Tibial nerve (tissue), 4 donors: ENCODE measurements around the gene CATSPER3. TPM values are rescaled to one million over a fixed set of nuclear protein-coding genes. Genes with fewer than 3 reads are reported as not detected.

Experiments
- DNase-seq, 2 donors: peaks; one replicate each; pipeline ENCODE4 v3.0.0-alpha.2; 2019; ENCODE audit warnings: low spot score in 2 of 2
- H3K27ac ChIP-seq, 4 donors: fragments of 200-600 bp; sonication (generic) in 3 of 4; one replicate each; pipeline ENCODE4 v1.5.1; 2017 to 2019; ENCODE audit warnings: mild to moderate bottlenecking in 1 of 4
- H3K27me3 ChIP-seq, 2 donors: fragments of 200-600 bp; sonication (generic) in 1 of 2; one replicate each; pipeline versions ENCODE4 v1.5.1 to v1.6.0; 2017 to 2019
- H3K36me3 ChIP-seq, 3 donors: fragments of 200-600 bp; sonication (generic); one replicate each; pipeline ENCODE4 v1.5.1; 2018 to 2019
- H3K4me1 ChIP-seq, 4 donors: fragments of 200-600 bp; sonication (generic) in 3 of 4; one replicate each; pipeline ENCODE4 v1.5.1; 2017 to 2019
- H3K4me3 ChIP-seq, 4 donors: fragments of 200-600 bp; sonication (generic) in 3 of 4; one replicate each; pipeline ENCODE4 v1.5.1; 2017 to 2019; ENCODE audit warnings: mild to moderate bottlenecking in 1 of 4, moderate library complexity in 1 of 4
- H3K9me3 ChIP-seq, 4 donors: fragments of 200-600 bp; sonication (generic) in 3 of 4; one replicate each; pipeline ENCODE4 v1.5.1; 2017 to 2019
- EP300 ChIP-seq, 2 donors: sonication (generic); formaldehyde crosslinking; IDR thresholded peaks; one replicate each; pipeline ENCODE4 v1.6.1; 2017; ENCODE audit warnings: antibody characterized with exemption in 2 of 2, mild to moderate bottlenecking in 1 of 2
- POLR2A ChIP-seq, 2 donors: fragments of 450-650 bp; IDR thresholded peaks; one replicate each; pipeline ENCODE4 v1.6.1; 2017; ENCODE audit warnings: antibody characterized with exemption in 2 of 2, mild to moderate bottlenecking in 2 of 2, moderate library complexity in 2 of 2
- WGBS, 2 donors: methylation state at CpG; one replicate each; pipeline ENCODE4 v1.1.5; 2018; 5-methylcytosine and 5-hydroxymethylcytosine counted together
- total RNA-seq, 4 donors: library from RNA; depleted of rRNA; stranded (reverse); fragments of >200 nt; gene quantifications; one replicate each; pipeline ENCODE4 v1.1.0, GENCODE V29; 2016
- TF ChIP-seq, protein P1 (sequence below), 5 experiments: fragments of 200-600 bp in 3 of 5; fragments of 450-650 bp in 2 of 5; sonication (generic) in 3 of 5; IDR thresholded peaks; one replicate each; pipeline ENCODE4 v1.5.1; 2016 to 2019; ENCODE audit warnings: antibody characterized with exemption in 5 of 5, mild to moderate bottlenecking in 3 of 5, moderate library complexity in 2 of 5

Gene CATSPER3
- total RNA-seq, 4 donors from 2014 or later = 0.90 to 1.3 TPM; not detected in 2

DNA sequence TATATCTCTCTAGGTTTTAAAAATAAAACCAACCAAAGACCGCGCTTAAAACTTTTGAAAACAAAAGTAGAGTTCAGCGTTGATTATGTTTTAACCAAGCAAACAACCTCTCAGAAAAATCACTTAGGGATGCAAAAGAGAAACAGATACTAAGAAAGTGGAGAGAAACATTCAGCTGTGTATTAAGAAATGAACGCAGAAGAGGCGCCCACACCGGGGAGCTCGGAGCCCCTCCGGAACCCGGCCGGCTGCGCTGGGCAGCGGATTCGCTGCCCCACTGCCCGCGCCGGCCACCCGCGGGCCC is 64.9 kb downstream of the CATSPER3 start:
- WGBS, 2 donors = 7% methylated on average over 18 of the region's 18 CpGs
- Histone ChIP-seq H3K36me3 (no peaks in the 10 kb centered on the region), H3K27ac (peak overlapping the region in 1 of 4 donors; percentile 65), H3K4me3 (peak overlapping the region; percentile 31 to 62 (median 46)), H3K9me3 (no peaks in the 10 kb centered on the region), H3K27me3 (peaks cover 15 to 96% of the 10 kb centered on the region in 2 donors), H3K4me1 (peaks cover 0 to 59% (median 27%) of the 10 kb centered on the region in 4 donors)
- TF ChIP-seq POLR2A (IDR thresholded peaks at IDR 0.05) = no peak
- no peak for TF ChIP-seq EP300 (IDR thresholded peaks at IDR 0.05)
- TF ChIP-seq, protein P1, sequence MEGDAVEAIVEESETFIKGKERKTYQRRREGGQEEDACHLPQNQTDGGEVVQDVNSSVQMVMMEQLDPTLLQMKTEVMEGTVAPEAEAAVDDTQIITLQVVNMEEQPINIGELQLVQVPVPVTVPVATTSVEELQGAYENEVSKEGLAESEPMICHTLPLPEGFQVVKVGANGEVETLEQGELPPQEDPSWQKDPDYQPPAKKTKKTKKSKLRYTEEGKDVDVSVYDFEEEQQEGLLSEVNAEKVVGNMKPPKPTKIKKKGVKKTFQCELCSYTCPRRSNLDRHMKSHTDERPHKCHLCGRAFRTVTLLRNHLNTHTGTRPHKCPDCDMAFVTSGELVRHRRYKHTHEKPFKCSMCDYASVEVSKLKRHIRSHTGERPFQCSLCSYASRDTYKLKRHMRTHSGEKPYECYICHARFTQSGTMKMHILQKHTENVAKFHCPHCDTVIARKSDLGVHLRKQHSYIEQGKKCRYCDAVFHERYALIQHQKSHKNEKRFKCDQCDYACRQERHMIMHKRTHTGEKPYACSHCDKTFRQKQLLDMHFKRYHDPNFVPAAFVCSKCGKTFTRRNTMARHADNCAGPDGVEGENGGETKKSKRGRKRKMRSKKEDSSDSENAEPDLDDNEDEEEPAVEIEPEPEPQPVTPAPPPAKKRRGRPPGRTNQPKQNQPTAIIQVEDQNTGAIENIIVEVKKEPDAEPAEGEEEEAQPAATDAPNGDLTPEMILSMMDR (IDR thresholded peaks at IDR 0.05) = no peak
- no peak for DNase-seq

GRCh38 chr5:135032999-135033861 is 65.5 kb downstream of the CATSPER3 start:
- no peaks in the 10 kb centered on the region for H3K9me3 ChIP-seq
- H3K36me3 ChIP-seq = no peaks in the 10 kb centered on the region
- peaks cover 0 to 53% (median 27%) of the 10 kb centered on the region in 4 donors for H3K4me1 ChIP-seq
- no peak for DNase-seq
- TF ChIP-seq, protein P1 (IDR thresholded peaks at IDR 0.05) = no peak
- no peak for TF ChIP-seq EP300 (IDR thresholded peaks at IDR 0.05)
- TF ChIP-seq POLR2A (IDR thresholded peaks at IDR 0.05) = no peak
- peak overlapping the region in 2 of 4 donors; percentile 8 to 65 for H3K27ac ChIP-seq
- 1 to 2% methylated on average over 65 to 76 of the region's 89 CpGs for whole genome bisulfite sequencing, 2 donors
- H3K27me3 ChIP-seq = peaks cover 15 to 96% of the 10 kb centered on the region in 2 donors
- peak overlapping the region; percentile 31 to 62 (median 46) for H3K4me3 ChIP-seq

- no peak for TF ChIP-seq EP300 (IDR thresholded peaks at IDR 0.05)
- TF ChIP-seq, protein P1 (IDR thresholded peaks at IDR 0.05) = no peak
- TF ChIP-seq POLR2A (IDR thresholded peaks at IDR 0.05) = no peak
- Histone ChIP-seq H3K27ac (peak within 1 kb of the TSS in 2 of 4 donors; percentile 8 to 65), H3K4me1 (peaks cover 0 to 53% (median 27%) of the 10 kb centered on the region in 4 donors), H3K36me3 (no peaks in the 10 kb centered on the region), H3K27me3 (peaks cover 15 to 98% of the 10 kb centered on the region in 2 donors), H3K9me3 (no peaks in the 10 kb centered on the region), H3K4me3 (peak within 1 kb of the TSS; percentile 37 to 62 (median 46))
- no peak for DNase-seq
- WGBS, 2 donors = 0% methylated on average over 11 to 28 of the region's 49 CpGs
Measured at GRCh38 chr5:135033901-135034235, 66.2 kb downstream of the CATSPER3 start, which contains the start of gene PITX1. TSS of gene PITX1 (minus strand) at chr5:135034228. CDS start at chr5:135033881, 347 bp downstream.

GRCh38 chr5:135034236-135034962 is 66.7 kb downstream of the CATSPER3 start:
- no peak for TF ChIP-seq EP300 (IDR thresholded peaks at IDR 0.05)
- TF ChIP-seq, protein P1 (IDR thresholded peaks at IDR 0.05) = no peak
- no peak for TF ChIP-seq POLR2A (IDR thresholded peaks at IDR 0.05)
- H3K9me3 ChIP-seq = no peaks in the 10 kb centered on the region
- peak overlapping the region in 1 of 4 donors; percentile 54 for H3K27ac ChIP-seq
- H3K36me3 ChIP-seq = no peaks in the 10 kb centered on the region
- H3K4me3 ChIP-seq = peak overlapping the region; percentile 37 to 62 (median 46)
- no peak for DNase-seq
- H3K27me3 ChIP-seq = peaks cover 19 to 98% of the 10 kb centered on the region in 2 donors
- 8 to 13% methylated on average over 32 of the region's 65 CpGs for WGBS, 2 donors
- peaks cover 0 to 54% (median 29%) of the 10 kb centered on the region in 4 donors for H3K4me1 ChIP-seq
